GM10248 (cell line): Measurements from ENCODE around the gene POU2F1.

Experiments used
- CTCF ChIA-PET: fragments of 300-600 bp; sonication (Branson Sonifier 250); formaldehyde crosslinking; extraction: SDS; loops from one replicate; lab custom pipeline; 2021; ENCODE audit warnings: antibody characterized with exemption; lab: Yijun Ruan, JAX
- POLR2A ChIA-PET: fragments of 350-650 bp; sonication (Branson Sonifier 250); formaldehyde crosslinking; extraction: SDS; loops from one replicate; lab custom pipeline; 2020; ENCODE audit warnings: antibody characterized with exemption; lab: Yijun Ruan, JAX
- DNase-seq: peaks from one replicate; pipeline ENCODE4 v3.0.0; 2012; ENCODE audit errors: extremely low spot score
- CTCF ChIP-seq: IDR thresholded peaks from 2 replicates; pipeline ENCODE4 v1.5.1; 2012; ENCODE audit warnings: mild to moderate bottlenecking, low read depth; ENCODE audit errors: extremely low read depth, missing control alignments, control extremely low read depth

The POU2F1 gene

GRCh38 chr1:167207940-167208623, 12.6 kb upstream of the POU2F1 start:
- ChIA-PET POLR2A (no interaction called here), CTCF (no interaction called here)
- no peak for DNase-seq
- no peak for TF ChIP-seq CTCF

DNA sequence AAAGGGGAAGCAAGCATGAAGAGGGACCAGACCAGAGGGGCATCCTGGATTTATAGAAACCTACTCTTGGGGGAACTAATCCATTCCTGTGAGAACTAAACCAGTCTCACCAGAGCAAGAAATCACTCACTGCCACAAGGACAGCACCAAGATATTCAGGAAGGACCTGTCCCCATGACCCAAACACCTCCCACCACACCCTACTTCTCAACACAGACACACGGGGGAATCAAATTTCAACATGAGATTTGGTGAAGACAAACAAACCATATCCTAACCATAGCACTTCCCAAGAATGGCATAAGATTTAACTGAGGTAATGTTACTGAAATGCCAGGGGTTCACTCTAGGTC, 12.1 kb upstream of the POU2F1 start:
- TF ChIP-seq CTCF: no peak
- CTCF ChIA-PET: no interaction called here
- POLR2A ChIA-PET: no interaction called here
- no peak for DNase-seq

DNA sequence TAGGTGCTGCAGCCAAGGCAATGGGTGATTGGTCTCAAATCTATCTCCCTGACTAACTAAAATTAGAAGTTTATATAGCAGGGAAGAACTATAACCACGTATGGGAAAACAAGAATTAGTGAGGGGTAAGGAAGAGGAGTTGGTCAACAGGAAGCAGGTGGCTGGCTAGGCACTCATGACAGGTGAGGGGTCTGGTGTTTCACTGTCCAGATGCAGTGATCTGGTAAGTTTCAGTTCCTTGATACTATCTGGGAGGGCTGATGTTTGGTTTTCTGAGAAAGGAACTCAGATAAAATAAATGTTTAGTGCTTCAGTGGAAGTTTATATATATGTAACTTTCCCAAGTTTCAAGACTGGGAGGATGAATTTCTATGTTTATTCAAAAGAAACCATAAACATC, 11.6 kb upstream of the POU2F1 start:
- ChIA-PET CTCF (interaction anchor here (3.3 kb wide), 1 partner anchor 11 kb away, joined by 23 read pairs; the partner anchor contains the start of gene POU2F1), POLR2A (no interaction called here)
- no peak for DNase-seq
- TF ChIP-seq CTCF: no peak

DNA sequence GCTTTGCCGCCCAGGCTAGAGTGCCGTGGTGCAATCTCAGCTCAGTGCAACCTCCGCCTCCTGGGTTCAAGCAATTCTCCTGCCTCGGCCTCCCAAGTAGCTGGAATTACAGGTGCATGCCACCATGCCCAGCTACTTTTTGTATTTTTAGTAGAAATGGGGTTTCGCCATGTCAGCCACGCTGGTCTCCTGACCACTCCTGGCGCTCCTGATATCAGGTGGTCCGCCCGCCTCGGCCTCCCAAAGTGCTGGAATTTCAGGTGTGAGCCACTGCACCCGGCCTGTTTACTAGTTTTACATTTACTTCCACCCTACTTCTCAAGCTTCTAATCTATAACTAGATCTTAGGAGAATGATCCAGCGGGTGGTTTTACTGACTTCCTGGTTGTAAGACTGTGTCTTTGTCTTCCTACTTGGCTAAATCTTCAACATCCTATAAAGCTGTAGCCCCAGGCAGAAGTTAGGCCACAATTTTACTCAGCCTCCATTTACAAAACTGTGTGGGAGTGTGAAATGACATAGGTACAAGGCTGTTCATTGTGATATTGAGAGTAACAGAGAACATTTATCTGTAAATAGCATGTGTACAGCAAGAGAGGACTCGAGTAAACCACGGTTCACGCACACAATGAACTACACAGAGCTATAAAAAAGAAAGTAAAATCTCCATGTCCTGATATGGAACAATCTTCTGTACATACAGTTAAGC, 9.6 kb upstream of the POU2F1 start:
- ChIA-PET POLR2A (interaction anchor here (1.2 kb wide), 1 partner anchor 9 kb away, joined by 3 read pairs; the partner anchor contains the start of gene POU2F1), CTCF (interaction anchor here (3.3 kb wide), 1 partner anchor 9 kb away, joined by 23 read pairs; the partner anchor contains the start of gene POU2F1)
- no peak for TF ChIP-seq CTCF
- DNase-seq: no peak

GRCh38 chr1:167212025-167212424, 8.7 kb upstream of the POU2F1 start:
- POLR2A ChIA-PET: interaction anchor here (1.2 kb wide), 1 partner anchor 8 kb away, joined by 3 read pairs; the partner anchor contains the start of gene POU2F1
- no peak for DNase-seq
- TF ChIP-seq CTCF: no peak
- CTCF ChIA-PET: interaction anchor here (3.3 kb wide), 1 partner anchor 8 kb away, joined by 23 read pairs; the partner anchor contains the start of gene POU2F1

DNA sequence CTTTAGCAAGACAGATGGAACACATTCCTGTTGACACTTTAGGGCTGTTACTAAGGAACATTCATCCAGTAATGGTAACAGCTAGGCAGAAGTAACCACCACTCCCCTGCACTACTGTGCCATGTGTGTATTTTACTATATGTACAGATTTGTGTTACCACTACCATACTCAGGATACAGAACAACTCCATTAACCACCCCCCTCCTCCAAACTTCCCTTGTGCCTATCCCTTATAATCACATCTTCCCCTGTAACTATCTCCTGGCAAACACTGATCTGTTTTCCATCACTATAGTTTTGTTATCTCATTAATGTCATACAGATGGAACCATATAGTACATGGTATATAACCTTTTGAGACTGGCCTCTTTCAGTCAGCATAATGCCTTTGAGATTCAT, 3.9 kb upstream of the POU2F1 start:
- no peak for DNase-seq
- ChIA-PET POLR2A (no interaction called here), CTCF (no interaction called here)
- TF ChIP-seq CTCF: no peak
